ENCODE measurements around the gene CDC37L1. TPM values are rescaled to one million over a fixed set of nuclear protein-coding genes. Genes with fewer than 3 reads are reported as not detected.

Gene CDC37L1
- 11.8 to 14.6 TPM (median 12.6 TPM) in 5 replicates for total RNA-seq (2022; extraction: Qiagen RNA extraction; ENCODE audit: low read depth)

GRCh38 chr9:4679268-4680172 is at the start of gene CDC37L1:
TSS of gene CDC37L1 (plus strand) at chr9:4679569. CDS start at chr9:4679768, 199 bp downstream.

GRCh38 chr9:4662108-4662988 is 17.0 kb upstream of the CDC37L1 start, which contains the start of gene PLPP6:
TSS of gene PLPP6 (plus strand) at chr9:4662294. CDS start at chr9:4662376, 82 bp downstream.

GRCh38 chr9:4666042-4666699 is 13.2 kb upstream of the CDC37L1 start, which contains the start of gene SPATA6L:
TSS of gene SPATA6L (minus strand) at chr9:4666480. CDS start at chr9:4666250, 230 bp downstream.

GRCh38 chr9:4740638-4741364 is 61.4 kb downstream of the CDC37L1 start, which contains the start of gene AK3:
TSS of gene AK3 (minus strand) at chr9:4741202. CDS start at chr9:4741087, 115 bp downstream.

Other genes starting within 250 kb of the CDC37L1 start
- gene SLC1A1, start 189.1 kb upstream of the CDC37L1 start, total RNA-seq (2022; extraction: Qiagen RNA extraction; ENCODE audit: low read depth), result 1.2 to 1.9 TPM (median 1.8 TPM) in 5 replicates
- gene PLPP6, start 17.3 kb upstream of the CDC37L1 start, total RNA-seq (2022; extraction: Qiagen RNA extraction; ENCODE audit: low read depth), result 9.6 to 12.3 TPM (median 11.1 TPM) in 5 replicates
- 1.5 to 2.5 TPM (median 2.1 TPM) in 5 replicates for gene SPATA6L, start 13.1 kb upstream of the CDC37L1 start, total RNA-seq (2022; extraction: Qiagen RNA extraction; ENCODE audit: low read depth)
- gene AK3, start 61.6 kb downstream of the CDC37L1 start, total RNA-seq (2022; extraction: Qiagen RNA extraction; ENCODE audit: low read depth), result 46.8 to 64.4 TPM (median 54.8 TPM) in 5 replicates
- 39.9 to 43.9 TPM (median 41.9 TPM) in 5 replicates for gene RCL1, start 113.4 kb downstream of the CDC37L1 start, total RNA-seq (2022; extraction: Qiagen RNA extraction; ENCODE audit: low read depth)